ACC112 (cell line): Measurements from ENCODE around the gene TACR2.
A peak's percentile ranks its signal among the peaks of the same experiment; 100 is the strongest.

Experiments
- H2AFZ ChIP-seq: fragments of 200-600 bp; sonication (generic); one replicate; pipeline ENCODE4 v1.6.0; 2017; ENCODE audit warnings: antibody characterized with exemption, low read length; ENCODE audit not compliant: unreplicated experiment
- H3K27ac ChIP-seq: fragments of 200-600 bp; sonication (generic); 2 replicates; pipeline ENCODE4 v1.5.1; 2014; ENCODE audit warnings: low read depth, mild to moderate bottlenecking, antibody characterized with exemption, low read length, moderate library complexity
- H3K27me3 ChIP-seq: fragments of 200-600 bp; sonication (generic); 2 replicates; pipeline ENCODE4 v1.6.1; 2014; ENCODE audit warnings: mild to moderate bottlenecking, antibody characterized with exemption, low read length, moderate library complexity, mixed read lengths; ENCODE audit not compliant: insufficient read depth
- H3K36me3 ChIP-seq: fragments of 200-600 bp; sonication (generic); 2 replicates; pipeline ENCODE4 v1.6.1; 2016; ENCODE audit warnings: mild to moderate bottlenecking, antibody characterized with exemption, low read length, moderate library complexity, mixed read lengths; ENCODE audit not compliant: insufficient read depth
- H3K4me1 ChIP-seq: fragments of 200-600 bp; sonication (generic); one replicate; pipeline ENCODE4 v1.6.1; 2016; ENCODE audit warnings: low read length, mixed read lengths; ENCODE audit not compliant: insufficient read depth, unreplicated experiment, control insufficient read depth
- H3K4me3 ChIP-seq: fragments of 200-600 bp; sonication (generic); 2 replicates; pipeline ENCODE4 v1.5.1; 2014; ENCODE audit warnings: mild to moderate bottlenecking, low read depth, low read length
- H3K79me2 ChIP-seq: fragments of 200-600 bp; sonication (generic); one replicate; pipeline ENCODE4 v1.6.0; 2016; ENCODE audit warnings: low read length; ENCODE audit not compliant: control insufficient read depth, unreplicated experiment, insufficient read depth

The TACR2 gene

DNA sequence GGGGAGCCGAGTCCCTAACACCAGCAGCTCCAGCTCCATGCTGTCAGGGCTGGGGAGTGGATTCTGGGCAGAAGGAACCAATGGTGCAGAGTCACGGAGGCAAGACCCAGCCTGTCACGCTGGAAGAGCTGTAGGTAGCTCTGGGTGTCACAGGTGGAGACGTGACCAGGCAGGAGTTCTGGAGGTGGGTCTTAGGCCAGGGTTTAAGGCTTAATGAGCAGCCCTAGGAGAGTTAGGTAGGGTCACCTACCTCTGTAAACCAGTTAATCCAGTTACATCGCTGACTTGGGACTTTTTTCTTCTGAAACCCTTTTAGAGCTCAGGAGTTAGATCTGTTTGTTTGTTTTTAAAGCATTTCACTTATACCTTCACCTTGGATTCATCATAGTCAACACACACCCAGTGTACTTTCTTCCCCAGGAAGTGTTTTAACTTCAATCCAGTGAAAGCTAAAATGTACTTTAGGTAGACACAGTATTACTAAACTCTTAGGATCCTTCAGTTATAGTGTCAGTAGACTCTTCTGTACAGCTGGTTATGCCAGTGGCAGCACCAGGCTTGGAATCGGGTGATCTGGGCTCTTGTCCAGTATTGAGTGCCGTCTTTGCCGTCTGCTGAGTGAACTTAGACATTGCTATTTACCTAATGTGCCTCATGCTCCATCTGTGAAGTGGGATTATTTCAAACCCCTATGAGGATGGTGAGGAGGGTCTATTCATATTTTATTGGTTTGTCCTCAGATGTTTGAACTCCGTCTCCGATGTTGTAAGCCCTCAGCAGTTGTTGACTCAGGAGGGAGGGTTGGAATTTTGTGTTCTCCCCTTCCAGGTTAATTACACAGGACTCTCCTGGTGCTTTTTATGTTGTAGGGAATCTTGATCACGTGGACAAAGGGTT is 31.0 kb downstream of the TACR2 start:
- Histone ChIP-seq H3K4me1 (peaks cover 34% of the 10 kb centered on the region), H3K27me3 (no peaks in the 10 kb centered on the region), H2AFZ (no peak overlapping the region), H3K36me3 (peaks cover 27% of the 10 kb centered on the region; the same call in 1 of the 2 replicates), H3K4me3 (no peak overlapping the region), H3K27ac (no peak overlapping the region), H3K79me2 (peaks cover 3% of the 10 kb centered on the region)

DNA sequence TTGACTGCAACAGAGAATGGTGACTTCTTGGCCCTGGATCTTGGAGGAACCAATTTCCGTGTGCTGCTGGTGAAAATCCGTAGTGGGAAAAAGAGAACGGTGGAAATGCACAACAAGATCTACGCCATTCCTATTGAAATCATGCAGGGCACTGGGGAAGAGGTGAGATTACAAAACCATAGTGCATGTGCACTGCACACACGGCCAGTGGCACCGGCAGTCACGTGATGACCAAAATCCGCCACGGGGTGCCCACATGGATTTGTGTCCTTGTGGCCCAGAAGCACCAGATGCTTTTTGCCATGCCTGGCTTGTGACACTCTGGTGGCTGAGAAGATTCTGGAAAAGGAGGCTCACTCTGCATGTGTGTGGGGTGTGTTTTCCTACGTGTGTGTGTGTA is 32.4 kb downstream of the TACR2 start:
- Histone ChIP-seq H3K27ac (no peak overlapping the region), H3K4me1 (peaks cover 22% of the 10 kb centered on the region), H3K27me3 (no peaks in the 10 kb centered on the region), H3K36me3 (peaks cover 32% of the 10 kb centered on the region; the same call in 1 of the 2 replicates), H2AFZ (no peak overlapping the region), H3K4me3 (no peak overlapping the region), H3K79me2 (peaks cover 3% of the 10 kb centered on the region)

DNA sequence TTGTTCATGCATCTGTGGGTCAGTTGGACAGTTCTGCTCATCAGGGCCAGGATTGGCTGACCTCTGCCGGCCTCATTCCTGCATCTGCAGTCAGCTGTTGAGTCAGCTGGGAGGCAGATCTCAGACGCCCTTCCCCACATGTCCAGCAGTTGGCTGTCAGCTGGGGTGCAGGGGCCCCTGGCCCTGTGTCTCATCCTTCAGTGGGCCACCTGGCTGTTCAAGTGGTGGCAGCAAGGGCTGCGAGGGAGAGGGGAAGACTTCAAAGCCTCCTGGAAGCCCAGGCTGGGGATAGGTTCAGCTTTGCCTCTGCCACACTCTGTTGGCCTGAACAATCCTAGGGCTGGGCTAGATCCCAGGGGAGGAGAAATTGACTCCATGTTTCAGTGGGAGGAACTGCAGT is 33.2 kb downstream of the TACR2 start:
- Histone ChIP-seq H3K27me3 (no peaks in the 10 kb centered on the region), H3K4me1 (peaks cover 22% of the 10 kb centered on the region), H2AFZ (no peak overlapping the region), H3K36me3 (peaks cover 28% of the 10 kb centered on the region; the same call in 1 of the 2 replicates), H3K27ac (peak overlapping the region; percentile 74), H3K4me3 (no peak overlapping the region), H3K79me2 (peaks cover 3% of the 10 kb centered on the region)

DNA sequence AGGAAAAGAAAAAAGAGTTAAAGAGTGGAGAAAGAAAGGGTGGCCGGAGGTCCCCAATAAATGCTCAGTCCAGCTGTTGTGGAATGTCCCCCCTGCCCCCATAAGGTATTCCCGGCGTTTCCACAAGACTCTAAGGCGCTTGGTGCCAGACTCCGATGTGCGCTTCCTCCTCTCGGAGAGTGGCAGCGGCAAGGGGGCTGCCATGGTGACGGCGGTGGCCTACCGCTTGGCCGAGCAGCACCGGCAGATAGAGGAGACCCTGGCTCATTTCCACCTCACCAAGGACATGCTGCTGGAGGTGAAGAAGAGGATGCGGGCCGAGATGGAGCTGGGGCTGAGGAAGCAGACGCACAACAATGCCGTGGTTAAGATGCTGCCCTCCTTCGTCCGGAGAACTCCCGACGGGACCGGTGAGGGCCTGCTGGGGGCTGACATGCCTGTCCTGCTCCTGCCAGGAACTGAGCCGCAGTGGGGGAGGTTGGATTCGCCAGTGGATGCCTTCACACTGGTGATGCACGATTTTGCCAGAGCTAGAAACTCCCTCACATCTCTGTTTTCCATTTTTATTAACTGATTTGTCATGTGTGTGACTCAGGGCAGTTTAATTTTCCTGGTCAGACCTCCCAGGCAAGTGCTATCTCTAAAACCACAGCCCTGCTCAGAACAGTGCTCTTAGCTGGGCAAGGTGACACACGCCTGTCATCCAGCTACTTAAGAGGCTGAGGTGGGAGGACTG is 34.2 kb downstream of the TACR2 start:
- H3K27ac ChIP-seq: peak overlapping the region; percentile 78
- H3K36me3 ChIP-seq: peaks cover 24% of the 10 kb centered on the region
- no peak overlapping the region for H2AFZ ChIP-seq
- H3K4me3 ChIP-seq: no peak overlapping the region
- H3K79me2 ChIP-seq: peaks cover 3% of the 10 kb centered on the region
- no peaks in the 10 kb centered on the region for H3K27me3 ChIP-seq
- H3K4me1 ChIP-seq: peaks cover 22% of the 10 kb centered on the region

DNA sequence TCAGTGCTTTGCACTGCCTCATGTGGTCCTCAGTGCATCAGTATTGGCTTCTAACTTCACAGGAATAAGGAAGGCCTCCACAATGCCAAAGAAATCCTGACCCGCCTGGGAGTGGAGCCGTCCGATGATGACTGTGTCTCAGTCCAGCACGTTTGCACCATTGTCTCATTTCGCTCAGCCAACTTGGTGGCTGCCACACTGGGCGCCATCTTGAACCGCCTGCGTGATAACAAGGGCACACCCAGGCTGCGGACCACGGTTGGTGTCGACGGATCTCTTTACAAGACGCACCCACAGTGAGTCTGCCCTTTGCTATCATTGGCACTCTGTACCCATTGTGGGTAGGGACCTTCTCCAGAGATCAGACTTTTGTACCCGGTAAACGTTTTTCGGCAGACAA is 36.9 kb downstream of the TACR2 start:
- Histone ChIP-seq H3K36me3 (peaks cover 13% of the 10 kb centered on the region), H3K79me2 (peaks cover 9% of the 10 kb centered on the region), H3K4me3 (no peak overlapping the region)

DNA sequence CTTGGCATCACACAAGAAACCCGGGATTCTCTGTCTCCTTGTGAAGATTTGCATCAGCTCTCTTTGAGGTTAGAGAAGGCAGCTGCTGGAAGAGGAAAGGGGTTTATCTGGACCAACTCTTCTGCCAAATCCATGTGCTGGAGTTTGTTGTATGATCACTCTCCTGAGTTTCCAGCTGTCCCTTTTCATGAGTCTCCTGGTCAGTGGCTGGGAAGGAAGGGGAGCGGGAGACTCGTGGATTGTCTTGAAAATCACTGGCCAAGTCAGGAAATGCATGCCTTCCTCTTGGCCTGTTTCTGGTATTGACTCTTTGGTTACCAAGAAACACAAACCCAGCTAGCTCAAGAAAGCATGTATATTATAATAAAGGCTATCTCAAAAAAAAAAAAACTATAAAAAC is 38.8 kb downstream of the TACR2 start:
- Histone ChIP-seq H3K27me3 (no peaks in the 10 kb centered on the region), H3K4me1 (peaks cover 9% of the 10 kb centered on the region), H3K36me3 (peaks cover 4% of the 10 kb centered on the region), H2AFZ (no peak overlapping the region), H3K27ac (no peak overlapping the region), H3K79me2 (peaks cover 6% of the 10 kb centered on the region), H3K4me3 (no peak overlapping the region)

More for the DNA sequence above, 36.9 kb downstream of the TACR2 start:
- Histone ChIP-seq H3K27ac (no peak overlapping the region), H2AFZ (no peak overlapping the region), H3K4me1 (peaks cover 22% of the 10 kb centered on the region), H3K27me3 (no peaks in the 10 kb centered on the region)

DNA sequence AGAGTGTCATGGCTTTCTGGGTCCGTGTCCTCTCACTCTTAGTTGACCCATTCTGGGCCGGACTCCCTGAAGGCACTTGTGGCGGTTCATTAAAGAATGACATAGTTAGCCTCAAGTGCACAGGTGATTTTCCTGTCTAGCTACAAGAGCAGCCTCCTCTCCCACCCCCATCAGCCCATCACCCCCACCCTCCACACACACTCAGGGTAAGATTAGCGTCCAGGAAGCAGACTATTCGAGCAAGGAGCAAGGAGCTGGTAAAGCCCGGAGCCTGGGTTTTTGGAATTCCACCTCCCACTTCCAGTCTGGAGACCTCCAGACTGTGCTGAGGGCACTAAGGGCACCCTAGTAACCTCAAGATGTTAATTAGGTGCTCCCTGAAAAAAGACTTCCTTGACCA is 39.5 kb downstream of the TACR2 start:
- H3K36me3 ChIP-seq: peaks cover 4% of the 10 kb centered on the region

DNA sequence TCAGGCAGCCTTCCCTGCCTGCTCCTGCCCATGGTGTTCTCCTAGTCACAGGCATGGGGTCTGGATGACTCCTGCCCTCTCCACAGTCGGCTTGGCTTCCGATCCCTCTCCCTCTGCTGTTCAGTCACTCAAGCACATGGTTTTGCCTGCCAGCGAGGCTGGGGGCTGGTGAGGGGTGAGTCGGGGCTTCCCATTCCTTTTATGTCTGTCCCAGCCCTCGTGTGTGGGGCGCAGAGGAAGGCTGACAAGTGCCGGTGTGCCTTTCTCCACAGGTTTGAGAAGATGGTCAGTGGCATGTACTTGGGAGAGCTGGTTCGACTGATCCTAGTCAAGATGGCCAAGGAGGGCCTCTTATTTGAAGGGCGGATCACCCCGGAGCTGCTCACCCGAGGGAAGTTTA is 40.1 kb downstream of the TACR2 start:
- Histone ChIP-seq H3K4me3 (no peak overlapping the region), H2AFZ (no peak overlapping the region), H3K27me3 (no peaks in the 10 kb centered on the region), H3K79me2 (peaks cover 6% of the 10 kb centered on the region), H3K4me1 (peaks cover 10% of the 10 kb centered on the region), H3K27ac (no peak overlapping the region), H3K36me3 (peaks cover 4% of the 10 kb centered on the region)

More for the DNA sequence above, 39.5 kb downstream of the TACR2 start:
- Histone ChIP-seq H3K4me3 (no peak overlapping the region), H3K79me2 (peaks cover 6% of the 10 kb centered on the region), H3K27ac (no peak overlapping the region), H3K4me1 (peaks cover 8% of the 10 kb centered on the region), H2AFZ (no peak overlapping the region), H3K27me3 (no peaks in the 10 kb centered on the region)

DNA sequence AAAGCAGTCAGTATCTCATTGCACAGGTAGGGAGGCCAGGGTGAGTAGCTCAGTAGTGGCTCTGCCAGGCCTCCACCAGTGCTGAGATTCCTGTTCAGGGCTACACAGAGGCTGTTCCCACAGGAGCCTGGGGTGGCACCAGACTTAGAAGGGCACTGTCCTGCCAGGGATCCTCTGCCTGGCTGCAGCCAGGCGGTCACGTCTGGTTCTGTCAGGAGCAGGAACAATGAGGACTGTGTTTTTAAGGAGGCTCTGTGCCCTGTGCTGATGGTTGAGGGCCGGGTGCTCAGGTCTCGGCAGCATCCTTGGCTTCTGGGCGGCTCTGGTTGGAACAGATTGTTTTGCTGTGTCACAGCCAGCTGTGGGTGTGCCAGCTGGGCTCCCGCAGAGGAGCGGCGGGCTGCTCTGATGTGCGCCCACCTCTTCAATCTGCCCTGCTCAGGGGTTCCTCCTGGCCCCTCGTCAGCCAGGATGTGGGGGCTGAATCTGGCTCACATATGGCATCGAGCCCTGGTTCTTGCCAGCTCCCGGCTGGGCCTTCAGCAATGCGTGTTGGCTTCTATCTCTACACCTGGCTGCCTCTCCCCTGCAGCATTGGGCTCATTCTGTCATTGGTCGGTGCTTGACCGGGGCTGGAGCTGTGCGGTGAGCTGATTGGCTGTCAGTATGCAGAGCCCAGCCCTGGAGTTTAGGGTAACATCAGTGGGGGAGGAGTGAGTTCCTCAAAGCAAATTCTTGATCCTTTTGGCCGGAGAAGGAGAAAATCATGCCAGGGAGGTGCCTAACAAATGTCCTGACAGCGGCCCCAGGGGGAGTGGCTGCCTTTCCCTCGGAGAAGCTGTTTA is 41.2 kb downstream of the TACR2 start:
- no peaks in the 10 kb centered on the region for H3K27me3 ChIP-seq
- H3K4me3 ChIP-seq: no peak overlapping the region
- no peak overlapping the region for H3K27ac ChIP-seq
- H3K36me3 ChIP-seq: peaks cover 14% of the 10 kb centered on the region
- H2AFZ ChIP-seq: no peak overlapping the region
- peaks cover 6% of the 10 kb centered on the region for H3K79me2 ChIP-seq
- peaks cover 14% of the 10 kb centered on the region for H3K4me1 ChIP-seq

DNA sequence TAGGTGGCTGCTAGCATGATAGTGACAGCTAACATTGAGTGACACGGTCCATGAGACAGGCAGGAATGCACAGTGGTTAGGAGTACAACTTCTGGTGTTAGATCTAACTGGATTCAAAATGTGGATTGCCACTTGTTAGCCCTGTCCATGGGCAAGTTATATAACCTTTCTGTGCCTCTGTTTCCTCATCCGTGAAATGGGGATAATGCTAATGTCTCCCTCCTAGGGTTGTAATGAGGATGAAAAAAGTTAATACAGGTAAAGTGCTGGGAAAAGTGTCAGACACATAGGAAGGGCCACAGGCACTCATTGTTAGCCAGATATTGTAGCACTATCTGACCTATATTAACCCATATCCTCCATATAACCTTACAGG is 41.8 kb downstream of the TACR2 start:
- H3K4me3 ChIP-seq: no peak overlapping the region
- no peak overlapping the region for H2AFZ ChIP-seq
- peaks cover 19% of the 10 kb centered on the region for H3K36me3 ChIP-seq
- H3K4me1 ChIP-seq: peaks cover 14% of the 10 kb centered on the region
- H3K27ac ChIP-seq: no peak overlapping the region
- no peaks in the 10 kb centered on the region for H3K27me3 ChIP-seq
- peaks cover 6% of the 10 kb centered on the region for H3K79me2 ChIP-seq
